HG03095 (cell line): Measurements from ENCODE around the gene FFAR2.
A peak's percentile ranks its signal among the peaks of the same experiment; 100 is the strongest.
"Not testable (repeated sequence)": the region's sequence is repeated elsewhere in the genome, so short reads cannot be mapped to it uniquely, and the experiment has no call there.

ENCODE experiments used
- ATAC-seq: cut with Tn5 transposase; IDR thresholded peaks from one replicate; pipeline ENCODE4 v1.9.1; 2021; ENCODE audit warnings: moderate library complexity; ENCODE audit not compliant: unreplicated experiment

Gene FFAR2

DNA sequence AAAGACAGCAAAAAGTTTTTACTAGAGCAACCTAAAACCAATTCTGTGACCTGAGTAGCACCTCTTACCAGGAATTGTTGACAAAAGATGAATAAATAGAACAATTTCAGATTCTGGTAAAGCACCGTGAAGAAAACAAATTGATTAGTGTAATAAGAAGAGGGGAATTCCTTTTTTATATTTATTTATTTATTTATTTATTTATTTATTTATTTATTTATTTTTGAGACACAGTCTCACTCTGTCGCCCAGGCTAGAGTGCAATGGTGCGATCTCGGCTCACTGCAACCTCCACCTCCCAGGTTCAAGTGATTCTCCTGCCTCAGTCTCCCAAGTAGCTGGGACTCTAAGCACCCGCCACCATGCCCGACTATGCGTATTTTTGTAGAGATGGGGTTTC is 24.7 kb upstream of the FFAR2 start:
- ATAC-seq: not testable (repeated sequence)

DNA sequence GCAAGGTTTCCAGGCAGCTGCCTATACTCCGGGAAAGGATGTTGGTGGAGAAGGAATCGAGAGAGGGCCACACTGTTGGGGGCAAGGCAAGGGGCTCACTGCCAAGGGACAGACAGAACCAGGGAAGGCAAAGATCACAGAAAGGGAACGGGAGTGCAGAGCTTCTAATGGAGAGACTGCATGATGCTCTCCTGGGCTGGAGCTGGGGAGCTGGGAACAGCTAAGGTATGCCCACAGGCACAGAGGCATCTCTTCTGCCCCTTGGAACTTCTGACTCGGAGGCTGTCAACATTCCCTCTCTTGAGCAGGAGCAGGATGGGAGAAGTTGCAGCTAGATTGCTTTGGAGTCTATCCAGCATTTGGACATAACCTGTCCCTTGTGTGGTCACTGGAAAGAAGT is 22.4 kb upstream of the FFAR2 start:
- no peak for ATAC-seq

DNA sequence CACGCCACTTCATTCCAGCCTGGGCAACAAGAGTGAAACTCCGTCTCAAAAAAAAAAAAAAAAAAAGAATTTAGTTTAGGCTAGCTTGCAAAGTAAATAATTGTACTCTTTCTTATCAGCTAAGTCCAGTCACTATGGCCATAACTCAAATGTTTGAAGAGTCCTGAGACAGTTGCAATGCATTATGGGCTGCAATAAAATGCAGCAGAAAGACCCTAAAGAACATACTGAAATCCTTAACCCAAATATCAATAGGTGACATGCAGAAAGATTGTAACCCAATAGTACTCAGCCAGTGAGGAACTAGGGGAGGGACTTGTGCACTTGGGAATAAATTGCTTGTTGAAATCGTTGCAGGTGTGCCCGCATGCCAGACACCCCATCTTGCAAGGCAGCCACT is 20.9 kb upstream of the FFAR2 start:
- ATAC-seq: no peak

DNA sequence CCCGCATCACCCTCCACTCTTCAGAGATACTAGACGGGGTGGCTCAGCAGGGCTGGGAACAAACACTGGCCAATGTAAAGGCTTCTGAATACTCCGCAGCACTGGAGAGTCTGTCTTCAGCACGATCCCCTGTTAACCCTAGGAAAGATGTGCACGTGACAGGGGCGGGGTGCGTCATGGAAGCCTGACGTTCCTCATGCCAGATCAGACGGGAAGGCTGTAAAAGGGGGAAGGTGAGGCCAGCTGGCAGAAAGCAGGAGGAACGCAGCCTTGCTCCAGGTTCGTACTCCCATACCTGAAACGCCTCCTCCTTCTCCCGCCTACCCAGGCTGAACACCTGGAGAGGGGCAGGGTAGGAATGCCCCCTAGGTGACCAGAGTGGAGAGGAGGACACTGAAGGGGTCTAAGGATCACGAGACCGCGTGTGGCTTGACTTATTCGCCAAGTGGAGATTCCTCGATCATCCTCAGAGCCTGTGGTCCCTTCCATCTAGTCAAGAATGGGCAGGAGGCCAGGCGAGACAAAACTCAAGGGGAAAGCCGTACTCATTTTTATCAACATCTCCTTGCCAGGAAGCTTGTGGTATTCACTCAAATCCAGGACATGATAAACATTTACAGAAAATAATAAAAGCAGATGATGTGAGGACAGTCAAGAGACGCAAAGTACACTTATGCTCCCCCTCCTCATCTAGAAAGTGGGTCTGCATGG is 18.2 kb upstream of the FFAR2 start:
- no peak for ATAC-seq

DNA sequence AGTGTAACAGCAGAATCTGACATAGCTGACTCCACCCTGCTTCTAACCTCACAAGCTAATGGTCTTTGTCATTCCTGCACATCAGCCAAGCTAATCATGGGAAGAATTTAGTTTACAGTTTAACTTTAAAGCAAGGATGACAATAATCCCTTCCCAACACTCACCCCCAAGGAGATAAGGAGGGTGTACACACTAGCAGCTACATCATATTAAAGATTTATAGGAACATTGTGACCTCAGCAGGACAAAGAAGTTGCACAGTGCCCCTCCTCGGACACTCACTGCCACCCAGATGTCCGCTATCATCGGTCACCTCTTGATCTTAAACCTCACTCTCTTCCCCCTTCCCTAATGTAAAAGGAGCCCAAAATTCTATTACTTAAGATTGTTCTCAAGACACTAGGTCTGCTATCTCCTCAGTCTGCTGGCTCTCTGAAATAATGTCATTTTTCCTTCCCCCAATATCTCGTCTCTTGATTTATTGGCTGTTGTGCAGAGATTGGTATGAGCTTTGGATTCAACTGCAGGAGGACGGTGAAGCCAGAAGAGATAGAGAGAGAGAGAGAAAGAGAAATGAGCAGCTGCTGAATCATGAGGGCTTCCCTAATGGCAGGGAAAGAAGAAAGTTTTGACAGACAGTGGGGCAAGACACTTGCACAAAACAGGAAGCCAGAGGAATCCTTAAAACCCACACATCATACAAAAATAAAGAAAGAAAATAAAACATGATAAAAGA is 17.5 kb upstream of the FFAR2 start:
- no peak for ATAC-seq

DNA sequence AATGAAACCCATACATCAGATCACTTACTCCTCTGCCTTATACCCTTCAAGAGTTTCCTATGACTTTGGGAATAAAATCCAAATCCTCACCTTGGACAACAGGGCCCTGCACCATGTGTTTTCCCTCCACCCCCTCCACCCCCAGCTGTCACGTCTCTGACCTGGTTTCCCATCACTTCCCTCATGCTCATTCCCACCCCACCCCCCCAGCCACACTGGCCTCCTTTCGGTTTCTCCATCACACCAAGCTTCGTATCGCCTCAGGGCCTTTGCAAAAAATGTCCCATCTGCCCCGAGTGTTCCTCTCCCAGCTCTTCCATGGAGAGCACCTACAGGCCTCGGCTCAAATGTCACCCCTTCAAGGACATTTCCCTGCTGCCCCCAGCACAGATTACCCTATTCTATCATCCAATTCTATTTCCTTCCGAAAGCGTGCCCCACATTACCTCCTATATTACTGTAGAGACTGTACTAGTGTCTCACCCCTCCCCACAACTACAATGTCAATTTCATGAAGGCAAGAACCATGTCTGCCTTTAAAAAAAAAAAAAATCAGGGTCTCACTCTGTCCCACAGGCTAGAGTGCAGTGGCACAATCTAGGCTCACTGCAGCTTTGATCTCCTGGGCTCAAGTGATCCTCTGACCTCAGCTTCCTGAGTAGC is 16.8 kb upstream of the FFAR2 start:
- ATAC-seq: no peak

DNA sequence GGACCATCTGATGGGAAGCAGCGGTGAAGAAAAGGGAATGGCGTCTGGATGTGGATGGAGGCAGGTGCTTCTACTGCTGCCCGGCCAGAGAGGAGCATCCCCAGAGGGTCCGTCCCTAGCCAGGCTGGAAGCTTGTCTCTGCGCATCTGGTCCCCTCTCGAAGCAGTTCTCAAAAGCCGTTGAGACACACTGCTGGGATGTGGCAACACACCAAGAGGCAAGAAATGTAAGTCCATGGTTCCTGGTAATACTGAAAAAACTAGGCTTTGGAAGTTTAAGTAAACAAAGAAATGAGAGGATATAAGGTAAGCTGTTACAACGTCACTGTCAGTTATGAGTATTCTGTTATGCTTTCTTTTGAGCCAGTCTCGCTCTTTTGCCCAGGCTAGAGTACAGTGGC is 15.1 kb upstream of the FFAR2 start:
- no peak for ATAC-seq

DNA sequence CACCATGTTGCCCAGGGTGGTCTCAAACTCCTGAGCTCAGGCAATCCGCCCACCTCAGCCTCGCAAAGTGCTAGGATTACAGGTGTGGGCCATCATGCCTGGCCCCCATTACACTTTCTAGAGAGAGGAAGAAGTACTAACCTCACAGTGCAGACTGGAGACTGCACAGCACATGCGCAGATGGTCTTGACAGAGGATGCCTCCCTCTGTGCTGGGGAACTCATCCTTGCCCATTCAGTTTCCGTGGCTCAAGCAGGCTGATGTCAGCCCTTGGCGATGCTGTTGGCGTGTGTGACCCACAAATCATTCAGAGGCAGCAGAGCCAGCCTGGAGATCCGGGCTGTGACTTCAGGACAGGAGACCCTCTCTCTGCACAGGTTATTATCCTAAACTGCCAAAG is 14.6 kb upstream of the FFAR2 start:
- no peak for ATAC-seq

DNA sequence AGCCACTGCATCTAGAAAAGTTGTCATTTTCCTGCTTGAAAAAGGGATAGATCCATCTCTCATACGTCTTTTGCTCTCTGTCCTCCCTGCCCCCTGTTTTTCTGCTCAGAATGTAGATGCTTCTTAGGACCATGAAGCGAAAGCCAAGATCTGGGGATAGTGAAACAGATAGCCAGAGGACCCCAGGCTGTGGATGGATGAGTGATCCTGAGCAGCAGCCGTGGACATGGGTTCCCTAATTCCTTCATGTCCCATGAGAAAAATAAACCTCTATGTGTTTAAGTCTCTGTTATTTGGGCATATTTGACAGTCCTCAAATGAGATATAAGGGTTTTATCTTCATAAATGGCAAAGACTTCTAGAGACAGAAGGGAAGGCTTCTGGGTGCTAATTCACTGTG is 12.2 kb upstream of the FFAR2 start:
- no peak for ATAC-seq

DNA sequence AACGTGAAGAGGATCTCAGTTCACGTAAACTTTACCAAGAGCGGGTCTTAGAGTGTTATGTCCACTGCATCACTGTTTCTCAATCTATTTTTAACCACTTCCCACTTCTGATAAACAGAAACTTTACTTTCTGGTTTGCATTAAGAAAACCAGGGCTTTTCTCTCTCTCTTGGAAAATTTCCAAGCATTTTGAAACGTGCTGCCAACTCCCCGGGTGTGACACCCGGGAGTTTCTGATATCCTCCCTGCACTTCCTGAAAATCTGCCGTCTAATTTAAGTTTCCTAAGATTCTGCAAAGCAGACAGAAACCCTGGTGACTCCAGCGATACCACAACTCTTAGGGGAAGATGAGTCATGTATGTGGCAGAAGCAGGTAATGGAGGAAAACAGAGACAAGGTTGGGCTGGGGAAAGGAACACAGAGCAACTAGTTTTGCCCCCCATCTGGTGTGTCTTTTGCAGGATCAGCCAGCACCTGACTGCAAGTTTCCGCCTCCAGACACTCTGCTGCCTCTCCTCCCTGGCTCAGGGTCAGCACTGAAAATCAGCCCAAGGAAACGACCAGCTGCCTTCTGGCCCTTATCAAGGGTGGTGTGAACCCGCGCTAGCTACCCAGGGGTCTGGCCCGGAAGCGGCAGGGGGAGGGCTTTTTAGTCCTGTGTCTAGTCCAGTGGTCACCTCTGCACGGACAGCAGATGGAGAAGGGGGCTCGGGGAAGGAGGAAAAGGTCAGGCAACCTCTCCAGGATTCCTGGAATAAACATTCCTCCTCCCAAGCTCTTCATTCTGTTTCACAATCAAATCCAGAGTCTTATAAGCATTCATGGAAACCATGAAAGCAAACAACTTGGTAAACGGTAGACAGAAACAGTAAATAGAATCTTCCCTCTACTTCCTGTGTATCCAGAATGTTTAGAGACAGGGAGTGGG is 11.3 kb upstream of the FFAR2 start:
- no peak for ATAC-seq

DNA sequence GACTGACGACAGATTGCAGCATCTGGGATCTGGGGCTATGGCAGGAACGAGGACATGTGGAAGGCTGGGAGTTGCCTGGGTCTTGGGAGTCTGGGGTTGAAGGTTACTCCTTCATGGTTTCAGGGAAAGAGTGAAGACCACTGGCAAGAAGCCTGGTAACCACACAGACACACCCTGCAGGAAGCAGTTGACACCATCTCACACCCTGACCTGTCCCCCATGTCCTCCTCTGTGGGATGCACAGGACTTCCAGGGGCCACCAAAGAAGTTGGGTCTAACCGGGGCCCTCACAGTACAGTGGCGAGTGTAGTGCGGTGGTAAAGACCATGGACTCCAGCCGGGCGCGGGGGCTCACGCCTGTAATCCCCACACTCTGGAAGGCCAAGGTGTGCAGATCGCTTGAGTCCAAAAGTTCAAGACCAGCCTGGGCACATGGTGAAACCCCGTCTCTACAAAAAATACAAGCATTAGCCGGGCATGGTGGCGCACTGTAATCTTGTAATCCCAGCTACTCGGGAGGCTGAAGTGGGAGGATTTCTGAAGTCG is 10.6 kb upstream of the FFAR2 start:
- ATAC-seq: no peak

DNA sequence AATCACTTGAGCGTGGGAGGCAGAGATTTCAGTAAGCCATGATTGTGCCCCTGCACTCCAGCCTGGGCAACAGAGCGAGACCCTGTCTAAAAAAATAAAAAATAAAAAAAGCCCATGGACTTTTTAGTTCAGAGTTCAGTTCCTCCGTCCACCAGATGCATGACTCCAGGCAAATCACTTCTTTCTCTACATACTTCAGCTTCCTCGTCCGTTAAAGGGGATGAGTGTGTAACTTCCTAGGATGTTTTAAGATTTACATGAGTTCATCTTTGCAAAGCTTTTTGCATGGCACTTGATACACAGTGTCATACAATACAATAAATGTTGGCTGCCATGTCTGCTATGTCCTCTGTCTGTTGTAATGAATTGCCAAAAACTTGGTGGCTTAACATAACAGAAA is 10.0 kb upstream of the FFAR2 start:
- ATAC-seq: no peak

DNA sequence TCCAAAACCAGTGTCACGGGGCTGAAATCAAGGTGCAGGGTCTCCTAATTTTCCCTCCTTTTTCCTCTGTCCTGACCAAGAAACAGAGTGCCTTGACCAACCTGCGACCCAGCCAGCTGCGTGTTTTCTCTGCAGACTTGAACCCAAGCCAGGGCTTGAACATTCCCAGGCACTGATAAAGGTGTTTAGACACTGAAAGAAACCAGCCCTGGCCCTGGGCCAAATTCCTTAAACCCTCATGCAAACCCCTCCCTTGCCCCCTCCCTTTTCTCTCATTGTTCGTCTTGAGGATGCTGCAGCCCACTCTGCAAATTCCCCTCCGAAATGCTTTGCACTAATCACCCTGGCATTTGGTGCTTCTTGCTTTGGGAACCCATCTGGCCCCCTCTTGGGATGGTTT is 9.5 kb upstream of the FFAR2 start:
- ATAC-seq: no peak

DNA sequence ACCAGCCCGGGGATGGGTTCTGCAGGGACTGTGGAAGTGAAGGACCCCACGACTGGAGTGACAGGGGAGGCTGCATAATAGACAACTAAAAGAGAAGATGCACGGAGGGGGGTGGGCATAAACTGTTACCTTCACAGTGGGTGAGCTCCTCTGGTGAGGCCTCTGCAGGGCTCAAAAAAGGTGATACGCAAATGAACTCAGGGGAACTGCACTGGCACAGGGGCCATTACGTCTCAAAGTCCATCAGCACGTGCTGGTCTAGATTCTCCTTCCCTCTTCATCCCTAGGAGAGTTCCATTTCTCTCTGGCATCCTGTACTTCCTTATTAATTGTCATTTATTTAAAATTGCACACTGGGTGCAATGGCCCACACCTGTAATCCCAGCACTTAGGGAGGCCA is 8.1 kb upstream of the FFAR2 start:
- no peak for ATAC-seq

DNA sequence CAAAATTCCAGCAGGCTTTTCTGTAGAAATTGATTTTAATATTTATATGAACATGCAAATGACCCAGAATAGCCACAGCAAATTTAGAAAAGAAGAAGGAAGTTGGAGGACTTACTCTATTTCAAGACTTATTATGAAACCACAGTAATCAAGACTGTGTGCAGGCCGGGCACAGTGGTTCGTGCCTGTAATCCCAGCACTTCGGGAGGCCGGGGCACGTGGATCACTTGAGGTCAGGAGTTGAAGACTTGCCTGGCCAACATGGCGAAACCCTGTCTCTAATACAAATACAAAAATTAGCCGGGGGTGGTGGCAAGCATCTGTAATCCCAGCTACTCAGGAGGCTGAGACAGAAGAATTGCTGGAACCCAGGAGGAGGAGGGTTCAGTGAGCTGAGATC is 6.0 kb upstream of the FFAR2 start:
- ATAC-seq: no peak

DNA sequence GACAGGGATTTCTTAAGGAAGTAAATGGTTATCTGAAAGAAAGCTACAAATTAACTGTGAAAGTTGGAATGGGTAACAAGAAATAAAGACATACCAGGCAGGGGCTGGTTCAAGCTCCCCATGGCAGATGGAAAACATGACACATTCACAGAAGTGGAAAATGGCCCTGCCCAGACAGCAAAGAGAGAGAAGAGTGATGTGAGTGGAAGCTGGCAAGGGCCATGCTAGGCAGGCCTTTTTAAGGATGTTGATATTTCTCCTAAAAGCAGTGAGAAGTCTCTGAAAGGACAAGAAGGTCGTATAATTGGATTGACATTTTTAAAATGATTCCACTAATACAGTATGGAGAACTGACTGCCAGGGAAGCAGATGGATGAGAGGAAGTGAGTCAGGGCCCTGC is 3.3 kb upstream of the FFAR2 start:
- no peak for ATAC-seq

DNA sequence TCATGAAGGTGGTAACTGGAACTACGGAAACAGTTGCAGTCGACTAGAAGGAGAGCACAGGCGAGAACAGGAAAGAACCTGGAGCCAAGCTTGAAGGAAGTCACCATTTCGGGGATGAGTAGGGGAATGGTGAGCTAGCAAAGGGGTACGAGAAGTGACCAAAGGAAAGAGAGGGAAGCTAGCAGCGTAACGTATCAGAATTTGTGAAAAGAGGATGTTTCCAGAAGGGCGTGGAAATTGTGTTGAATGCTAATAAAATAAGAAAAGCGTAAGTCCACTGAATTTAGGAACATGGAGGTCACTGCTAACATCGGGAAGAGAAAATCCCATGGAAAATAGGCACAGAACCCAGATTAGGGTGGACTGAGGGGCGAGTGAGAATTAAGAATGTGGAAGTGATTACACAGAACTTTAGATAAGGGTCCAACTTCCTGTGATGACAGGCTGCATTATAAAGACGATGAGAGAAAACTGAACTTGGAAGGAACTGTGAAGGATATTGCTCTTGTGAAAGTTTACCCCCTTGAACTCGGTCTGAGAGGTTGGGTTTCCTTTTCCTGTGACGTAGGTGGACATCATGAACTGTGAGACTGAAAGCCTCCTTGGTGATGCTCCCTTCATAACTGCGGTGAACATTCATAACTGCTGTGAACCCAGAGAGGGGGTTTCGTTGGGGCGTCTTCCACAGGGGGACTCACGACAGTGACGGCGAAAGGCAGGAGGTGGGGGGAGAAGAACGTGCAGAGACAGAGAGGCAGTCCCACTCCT is 2.0 kb upstream of the FFAR2 start:
- ATAC-seq: no peak

DNA sequence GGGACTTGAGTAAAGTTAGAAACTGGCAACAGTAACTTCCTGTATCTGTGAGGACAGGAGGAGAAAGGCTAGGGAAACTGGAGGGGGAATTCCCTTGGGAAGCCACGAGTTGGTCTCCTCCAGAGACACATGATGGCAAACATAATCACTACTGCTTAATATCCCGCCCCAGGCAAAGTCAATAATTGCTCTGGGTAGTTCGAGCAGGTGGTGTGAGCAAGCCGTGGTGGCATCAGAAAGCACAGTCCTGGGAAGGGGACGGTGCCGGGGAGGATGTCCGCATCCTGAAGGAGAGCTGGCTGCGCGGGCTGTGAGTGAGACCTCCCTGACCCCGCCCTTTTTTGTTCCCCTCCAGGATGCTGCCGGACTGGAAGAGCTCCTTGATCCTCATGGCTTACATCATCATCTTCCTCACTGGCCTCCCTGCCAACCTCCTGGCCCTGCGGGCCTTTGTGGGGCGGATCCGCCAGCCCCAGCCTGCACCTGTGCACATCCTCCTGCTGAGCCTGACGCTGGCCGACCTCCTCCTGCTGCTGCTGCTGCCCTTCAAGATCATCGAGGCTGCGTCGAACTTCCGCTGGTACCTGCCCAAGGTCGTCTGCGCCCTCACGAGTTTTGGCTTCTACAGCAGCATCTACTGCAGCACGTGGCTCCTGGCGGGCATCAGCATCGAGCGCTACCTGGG is 1.4 kb downstream of the FFAR2 start:
- no peak for ATAC-seq

DNA sequence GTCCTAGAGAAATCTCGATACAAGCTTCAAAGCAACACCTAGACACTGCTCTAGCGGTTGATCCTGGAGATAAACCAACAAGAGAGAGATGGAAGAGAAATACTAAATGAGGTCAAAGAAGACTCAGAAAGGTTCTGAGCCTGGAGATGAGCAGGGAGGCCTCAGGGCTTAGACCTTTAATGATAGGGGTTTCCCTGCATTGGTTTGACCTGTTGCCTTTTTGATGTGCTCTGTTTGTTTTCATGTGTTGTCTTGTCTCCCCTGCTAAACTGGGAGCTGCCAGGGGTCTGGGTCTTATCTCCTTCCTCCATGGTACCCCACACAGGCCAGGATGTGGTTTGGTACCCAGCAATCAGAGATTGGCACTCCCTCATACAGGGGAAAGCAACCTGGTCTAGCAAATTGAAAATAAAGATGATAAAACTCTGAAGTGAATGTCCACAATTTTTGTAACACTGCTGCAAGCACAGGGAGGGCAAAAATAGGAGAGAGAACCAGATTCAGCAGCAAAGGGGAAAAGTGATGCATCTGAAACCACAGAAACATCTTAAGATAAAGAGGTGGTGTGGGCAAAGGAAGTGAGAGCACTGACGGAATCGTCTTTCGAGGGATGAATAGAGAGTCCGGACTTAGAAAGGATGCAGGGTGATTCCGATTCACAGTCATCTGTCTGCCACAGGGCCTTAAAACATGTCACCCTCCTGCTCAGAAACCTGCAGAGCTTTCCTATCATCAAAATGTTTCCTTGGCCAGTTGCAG is 3.5 kb downstream of the FFAR2 start:
- peak; percentile 52 for ATAC-seq
